ENCODE data around the gene NR0B2. TPM values are rescaled to one million over a fixed set of nuclear protein-coding genes. Genes with fewer than 3 reads are reported as not detected.

NR0B2 gene
- total and polyA plus RNA-seq, 3 donors from 2014 or later = 0.93 to 2.0 (median 1.2) TPM

DNA sequence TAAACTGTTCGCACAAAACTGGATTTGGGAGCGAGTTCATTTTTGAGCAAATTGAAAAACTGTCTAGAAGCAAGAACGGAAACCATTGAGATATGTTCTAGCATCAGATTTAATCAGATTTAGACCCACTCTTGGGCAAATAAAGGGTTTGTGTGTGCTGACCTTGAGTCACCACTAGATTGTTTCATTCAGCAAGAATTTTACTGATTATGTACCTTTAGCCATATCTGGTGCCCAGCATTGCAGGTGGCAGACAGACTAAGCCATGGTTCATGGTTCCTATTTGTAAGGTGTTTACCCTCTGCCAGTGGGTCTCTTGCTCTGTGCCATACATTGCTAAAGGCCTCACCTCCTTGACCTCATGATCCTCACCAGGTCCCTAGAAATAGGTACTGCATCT is 9.1 kb upstream of the NR0B2 start:
- TF ChIP-seq POLR2A (IDR thresholded peaks at IDR 0.05) = no peak
- TF ChIP-seq, protein P1, sequence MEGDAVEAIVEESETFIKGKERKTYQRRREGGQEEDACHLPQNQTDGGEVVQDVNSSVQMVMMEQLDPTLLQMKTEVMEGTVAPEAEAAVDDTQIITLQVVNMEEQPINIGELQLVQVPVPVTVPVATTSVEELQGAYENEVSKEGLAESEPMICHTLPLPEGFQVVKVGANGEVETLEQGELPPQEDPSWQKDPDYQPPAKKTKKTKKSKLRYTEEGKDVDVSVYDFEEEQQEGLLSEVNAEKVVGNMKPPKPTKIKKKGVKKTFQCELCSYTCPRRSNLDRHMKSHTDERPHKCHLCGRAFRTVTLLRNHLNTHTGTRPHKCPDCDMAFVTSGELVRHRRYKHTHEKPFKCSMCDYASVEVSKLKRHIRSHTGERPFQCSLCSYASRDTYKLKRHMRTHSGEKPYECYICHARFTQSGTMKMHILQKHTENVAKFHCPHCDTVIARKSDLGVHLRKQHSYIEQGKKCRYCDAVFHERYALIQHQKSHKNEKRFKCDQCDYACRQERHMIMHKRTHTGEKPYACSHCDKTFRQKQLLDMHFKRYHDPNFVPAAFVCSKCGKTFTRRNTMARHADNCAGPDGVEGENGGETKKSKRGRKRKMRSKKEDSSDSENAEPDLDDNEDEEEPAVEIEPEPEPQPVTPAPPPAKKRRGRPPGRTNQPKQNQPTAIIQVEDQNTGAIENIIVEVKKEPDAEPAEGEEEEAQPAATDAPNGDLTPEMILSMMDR (IDR thresholded peaks at IDR 0.05) = no peak
- H3K36me3 ChIP-seq (ENCODE audit: low read depth, missing control alignments) = no peaks in the 10 kb centered on the region
- no peak overlapping the region for H3K4me3 ChIP-seq

DNA sequence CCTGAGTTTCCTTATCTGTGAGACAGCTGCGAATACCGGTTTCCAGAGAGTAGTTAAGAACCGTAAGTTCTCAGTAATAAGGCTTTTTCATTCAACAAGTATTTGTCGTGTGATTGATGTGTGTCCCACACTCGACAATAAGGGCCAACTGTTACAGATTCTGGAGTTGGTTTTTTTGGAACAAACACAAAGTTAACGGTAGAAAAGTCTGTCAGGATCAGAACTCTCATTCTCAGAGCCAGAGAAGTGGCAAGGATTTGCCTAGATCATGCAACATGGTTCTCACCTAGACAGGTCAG is 8.6 kb upstream of the NR0B2 start:
- Histone ChIP-seq H3K4me3 (peak overlapping the region; percentile 94 to 98), H3K27me3 (no peaks in the 10 kb centered on the region), H3K27ac (peak overlapping the region in 1 of 2 donors; percentile 84), H3K4me1 (peaks cover 17% of the 10 kb centered on the region), H3K36me3 (ENCODE audit: low read depth, missing control alignments) (no peaks in the 10 kb centered on the region), H3K9me3 (no peaks in the 10 kb centered on the region)
- no peak for DNase-seq
- TF ChIP-seq, protein P1 (IDR thresholded peaks at IDR 0.05) = no peak
- no peak for TF ChIP-seq POLR2A (IDR thresholded peaks at IDR 0.05)
- 12 to 16% methylated on average over 6 of the region's 6 CpGs for WGBS, 2 donors
- intact Hi-C loops (cut with DNase I; ENCODE audit: low total_unique reads) = no loop called here

More for the DNA sequence above, 9.1 kb upstream of the NR0B2 start:
- intact Hi-C loops (cut with DNase I; ENCODE audit: low total_unique reads) = no loop called here
- WGBS, 2 donors = 61 to 63% methylated on average over 3 of the region's 3 CpGs
- H3K4me1 ChIP-seq = peaks cover 17% of the 10 kb centered on the region
- no peaks in the 10 kb centered on the region for H3K27me3 ChIP-seq
- H3K27ac ChIP-seq = no peak overlapping the region
- DNase-seq = no peak
- H3K9me3 ChIP-seq = no peaks in the 10 kb centered on the region

DNA sequence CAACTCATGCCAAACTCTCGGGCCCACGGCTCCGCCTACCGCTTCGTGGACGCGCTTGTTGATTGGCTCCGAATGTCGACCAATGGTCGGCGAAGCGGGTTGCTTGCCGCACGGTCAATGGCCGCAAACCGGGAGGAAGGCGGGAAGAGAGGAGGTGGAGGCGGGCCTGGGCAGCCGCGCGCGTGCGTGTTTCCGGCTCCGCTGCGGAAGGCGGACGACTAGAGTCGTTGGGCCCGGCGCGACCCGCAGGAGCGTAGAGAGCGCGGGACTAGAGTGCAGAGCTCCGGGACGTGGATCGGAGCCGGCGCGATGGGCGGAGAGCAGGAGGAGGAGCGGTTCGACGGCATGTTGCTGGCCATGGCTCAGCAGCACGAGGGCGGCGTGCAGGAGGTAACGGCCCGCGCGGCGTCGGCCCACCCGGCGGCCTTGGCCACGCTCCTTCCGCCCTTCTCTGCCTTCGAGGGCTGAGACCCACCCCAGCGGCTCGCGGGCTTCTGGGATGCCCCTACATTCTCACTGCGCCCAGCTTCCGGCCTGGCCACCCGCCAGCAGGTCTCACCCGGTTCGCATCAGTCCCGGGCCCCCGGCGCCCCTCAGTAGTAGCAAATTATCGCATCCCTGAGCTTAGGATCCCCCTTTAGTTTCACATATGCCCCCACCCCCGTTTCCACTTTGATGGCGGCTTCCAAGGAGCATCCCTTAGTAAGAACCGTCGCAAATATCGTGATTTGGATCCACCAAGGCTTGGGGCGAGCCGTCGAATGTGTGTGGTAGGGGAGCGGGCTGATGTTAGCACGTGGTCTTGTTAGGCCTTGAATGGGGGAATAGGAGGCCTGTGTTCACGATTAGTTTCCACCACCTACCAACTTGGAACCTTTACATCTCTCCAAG is 8.0 kb upstream of the NR0B2 start, which contains the start of gene NUDC:
NUDC (plus strand) TSS at position 204 of the 891 bp plus-strand sequence; CDS start at position 310, 106 bp downstream.
- Histone ChIP-seq H3K4me1 (peaks cover 17% of the 10 kb centered on the region), H3K9me3 (no peaks in the 10 kb centered on the region), H3K27ac (peak within 1 kb of the TSS; percentile 84 to 96), H3K4me3 (peak within 1 kb of the TSS; percentile 94 to 98), H3K36me3 (ENCODE audit: low read depth, missing control alignments) (no peaks in the 10 kb centered on the region), H3K27me3 (no peaks in the 10 kb centered on the region)
- DNase-seq = peak; percentile 99
- intact Hi-C loops (cut with DNase I; ENCODE audit: low total_unique reads) = no loop called here
- TF ChIP-seq, protein P1 (IDR thresholded peaks at IDR 0.05) = no peak
- peak; percentile 79 for TF ChIP-seq POLR2A (IDR thresholded peaks at IDR 0.05)
- 0 to 1% methylated on average over 37 to 83 of the region's 83 CpGs for WGBS, 2 donors

DNA sequence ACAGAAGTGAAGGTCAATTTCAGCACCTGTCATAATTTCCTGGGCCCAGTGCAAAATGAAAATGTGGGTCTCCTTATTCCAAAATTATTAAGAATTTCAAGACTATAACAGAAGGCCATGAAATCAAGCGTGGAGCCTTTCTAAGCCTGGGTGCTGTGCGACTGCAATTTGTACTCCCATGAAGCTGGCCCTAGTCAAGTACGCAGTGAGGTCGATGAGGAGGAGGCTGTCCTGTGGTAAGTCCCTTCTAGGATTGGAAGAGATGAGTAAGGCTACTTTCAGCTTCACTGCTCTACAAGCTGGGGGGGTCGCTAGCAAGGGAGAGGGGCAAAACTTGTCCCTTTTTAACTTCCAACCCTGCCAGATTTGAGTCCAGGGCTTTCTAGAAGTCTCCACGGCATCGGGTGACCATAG is 7.4 kb upstream of the NR0B2 start:
- no peaks in the 10 kb centered on the region for H3K9me3 ChIP-seq
- H3K36me3 ChIP-seq (ENCODE audit: low read depth, missing control alignments) = no peaks in the 10 kb centered on the region
- no peak for DNase-seq
- peak overlapping the region; percentile 94 to 98 for H3K4me3 ChIP-seq
- TF ChIP-seq POLR2A (IDR thresholded peaks at IDR 0.05) = no peak
- TF ChIP-seq, protein P1 (IDR thresholded peaks at IDR 0.05) = no peak
- peak overlapping the region; percentile 84 to 96 for H3K27ac ChIP-seq
- H3K27me3 ChIP-seq = no peaks in the 10 kb centered on the region
- WGBS, 2 donors = 8 to 11% methylated on average over 4 to 7 of the region's 7 CpGs
- peaks cover 17% of the 10 kb centered on the region for H3K4me1 ChIP-seq
- intact Hi-C loops (cut with DNase I; ENCODE audit: low total_unique reads) = no loop called here

Data from testis (tissue), 3 donors.